ENCODE data around the gene TOGARAM2. TPM values are rescaled to one million over a fixed set of nuclear protein-coding genes. Genes with fewer than 3 reads are reported as not detected.

TOGARAM2 gene
- total and polyA plus RNA-seq, 2 experiments from 2014 or later = 0.03 TPM; not detected in 1

- no peaks in the 10 kb centered on the region for H3K27me3 ChIP-seq
- TF ChIP-seq, protein P1, sequence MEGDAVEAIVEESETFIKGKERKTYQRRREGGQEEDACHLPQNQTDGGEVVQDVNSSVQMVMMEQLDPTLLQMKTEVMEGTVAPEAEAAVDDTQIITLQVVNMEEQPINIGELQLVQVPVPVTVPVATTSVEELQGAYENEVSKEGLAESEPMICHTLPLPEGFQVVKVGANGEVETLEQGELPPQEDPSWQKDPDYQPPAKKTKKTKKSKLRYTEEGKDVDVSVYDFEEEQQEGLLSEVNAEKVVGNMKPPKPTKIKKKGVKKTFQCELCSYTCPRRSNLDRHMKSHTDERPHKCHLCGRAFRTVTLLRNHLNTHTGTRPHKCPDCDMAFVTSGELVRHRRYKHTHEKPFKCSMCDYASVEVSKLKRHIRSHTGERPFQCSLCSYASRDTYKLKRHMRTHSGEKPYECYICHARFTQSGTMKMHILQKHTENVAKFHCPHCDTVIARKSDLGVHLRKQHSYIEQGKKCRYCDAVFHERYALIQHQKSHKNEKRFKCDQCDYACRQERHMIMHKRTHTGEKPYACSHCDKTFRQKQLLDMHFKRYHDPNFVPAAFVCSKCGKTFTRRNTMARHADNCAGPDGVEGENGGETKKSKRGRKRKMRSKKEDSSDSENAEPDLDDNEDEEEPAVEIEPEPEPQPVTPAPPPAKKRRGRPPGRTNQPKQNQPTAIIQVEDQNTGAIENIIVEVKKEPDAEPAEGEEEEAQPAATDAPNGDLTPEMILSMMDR (IDR thresholded peaks at IDR 0.05; ENCODE audit: low read depth, low read length) = no peak
- H3K36me3 ChIP-seq = no peaks in the 10 kb centered on the region
- H3K4me1 ChIP-seq (ENCODE audit: low read depth) = no peaks in the 10 kb centered on the region
- DNase-seq (ENCODE audit: low read depth in 1 of 2, low spot score in 1 of 2) = no peak
- H3K4me3 ChIP-seq = no peak overlapping the region
- no peaks in the 10 kb centered on the region for H3K9me3 ChIP-seq (ENCODE audit: low read depth)
- H3K27ac ChIP-seq = no peak overlapping the region
These were observed 43.9 kb downstream of the TOGARAM2 start for GRCh38 chr2:29024882-29025430.

- H3K27ac ChIP-seq = no peak overlapping the region
- H3K4me1 ChIP-seq (ENCODE audit: low read depth) = no peaks in the 10 kb centered on the region
- no peaks in the 10 kb centered on the region for H3K27me3 ChIP-seq
- no peaks in the 10 kb centered on the region for H3K36me3 ChIP-seq
- no peak for DNase-seq (ENCODE audit: low read depth in 1 of 2, low spot score in 1 of 2)
- TF ChIP-seq, protein P1 (IDR thresholded peaks at IDR 0.05; ENCODE audit: low read depth, low read length) = no peak
- no peak overlapping the region for H3K4me3 ChIP-seq
- no peaks in the 10 kb centered on the region for H3K9me3 ChIP-seq (ENCODE audit: low read depth)
These were observed 44.6 kb downstream of the TOGARAM2 start for GRCh38 chr2:29025711-29026110.

- Histone ChIP-seq H3K4me3 (no peak overlapping the region), H3K27me3 (no peaks in the 10 kb centered on the region), H3K9me3 (ENCODE audit: low read depth) (no peaks in the 10 kb centered on the region), H3K36me3 (no peaks in the 10 kb centered on the region), H3K27ac (no peak overlapping the region), H3K4me1 (ENCODE audit: low read depth) (no peaks in the 10 kb centered on the region)
- no peak for DNase-seq (ENCODE audit: low read depth in 1 of 2, low spot score in 1 of 2)
- TF ChIP-seq, protein P1 (IDR thresholded peaks at IDR 0.05; ENCODE audit: low read depth, low read length) = no peak
These were observed 49.9 kb downstream of the TOGARAM2 start for GRCh38 chr2:29031046-29031445.

DNA sequence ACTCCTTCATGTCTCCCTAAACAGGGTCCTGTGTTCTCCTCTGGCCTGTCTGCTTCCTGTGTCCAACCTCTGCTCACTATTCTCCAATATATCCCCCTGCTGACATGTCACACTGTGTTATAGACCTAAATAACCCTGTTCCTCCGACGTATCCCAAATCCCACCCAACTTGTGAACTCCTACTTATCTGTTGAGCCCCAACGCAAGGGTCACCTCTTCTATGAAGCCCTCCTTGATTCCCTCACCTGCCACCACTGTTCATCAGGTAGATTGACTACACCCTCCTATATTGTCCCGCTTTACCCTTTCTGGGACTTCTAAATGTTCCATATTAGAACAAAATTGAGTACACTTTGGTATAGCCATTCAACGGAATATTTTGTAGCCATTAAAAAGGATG, 51.1 kb downstream of the TOGARAM2 start:
- H3K27ac ChIP-seq = no peak overlapping the region
- H3K27me3 ChIP-seq = no peaks in the 10 kb centered on the region
- no peak for DNase-seq (ENCODE audit: low read depth in 1 of 2, low spot score in 1 of 2)
- no peaks in the 10 kb centered on the region for H3K9me3 ChIP-seq (ENCODE audit: low read depth)
- H3K36me3 ChIP-seq = no peaks in the 10 kb centered on the region
- no peak overlapping the region for H3K4me3 ChIP-seq
- TF ChIP-seq, protein P1 (IDR thresholded peaks at IDR 0.05; ENCODE audit: low read depth, low read length) = no peak
- no peaks in the 10 kb centered on the region for H3K4me1 ChIP-seq (ENCODE audit: low read depth)

GRCh38 chr2:29033172-29033571, 52.1 kb downstream of the TOGARAM2 start:
- H3K4me3 ChIP-seq = no peak overlapping the region
- no peaks in the 10 kb centered on the region for H3K4me1 ChIP-seq (ENCODE audit: low read depth)
- DNase-seq (ENCODE audit: low read depth in 1 of 2, low spot score in 1 of 2) = peak in 1 of 2 donors; percentile 46
- TF ChIP-seq, protein P1 (IDR thresholded peaks at IDR 0.05; ENCODE audit: low read depth, low read length) = no peak
- H3K9me3 ChIP-seq (ENCODE audit: low read depth) = no peaks in the 10 kb centered on the region
- H3K27ac ChIP-seq = no peak overlapping the region
- H3K27me3 ChIP-seq = no peaks in the 10 kb centered on the region
- no peaks in the 10 kb centered on the region for H3K36me3 ChIP-seq

All from cardiac muscle cell (in vitro differentiated cells and primary cell).